HG03097 (cell line): ENCODE data around the gene RANBP17.
"Not testable (repeated sequence)": the region's sequence is repeated elsewhere in the genome, so short reads cannot be mapped to it uniquely, and the experiment has no call there.

ENCODE experiments used
- ATAC-seq: cut with Tn5 transposase; IDR thresholded peaks from one replicate; pipeline ENCODE4 v1.9.1; 2021; ENCODE audit not compliant: unreplicated experiment, low FRiP score

The RANBP17 gene

GRCh38 chr5:170937914-170938313, 76.1 kb downstream of the RANBP17 start:
- no peak for ATAC-seq

- no peak for ATAC-seq
Observed at GRCh38 chr5:170939178-170939577, 77.4 kb downstream of the RANBP17 start.

GRCh38 chr5:170941788-170942187, 80.0 kb downstream of the RANBP17 start:
- ATAC-seq, result no peak

- no peak for ATAC-seq
Observed at GRCh38 chr5:170945275-170945674, 83.5 kb downstream of the RANBP17 start.

- ATAC-seq, result no peak
Observed at GRCh38 chr5:170960567-170960966, 98.7 kb downstream of the RANBP17 start.

GRCh38 chr5:170963521-170963920, 101.7 kb downstream of the RANBP17 start:
- ATAC-seq, result no peak

GRCh38 chr5:170974461-170974860, 112.6 kb downstream of the RANBP17 start:
- no peak for ATAC-seq

- ATAC-seq, result not testable (repeated sequence)
Observed at GRCh38 chr5:170980261-170980660, 118.4 kb downstream of the RANBP17 start.

GRCh38 chr5:170985486-170985885, 123.7 kb downstream of the RANBP17 start:
- no peak for ATAC-seq

GRCh38 chr5:170986598-170986997, 124.8 kb downstream of the RANBP17 start:
- no peak for ATAC-seq

GRCh38 chr5:170993476-170993875, 131.7 kb downstream of the RANBP17 start:
- no peak for ATAC-seq

GRCh38 chr5:171010086-171010485, 148.3 kb downstream of the RANBP17 start:
- no peak for ATAC-seq

GRCh38 chr5:171010816-171011215, 149.0 kb downstream of the RANBP17 start:
- ATAC-seq, result no peak

- ATAC-seq, result no peak
Observed at GRCh38 chr5:171023508-171023907, 161.7 kb downstream of the RANBP17 start.

GRCh38 chr5:171024084-171024483, 162.3 kb downstream of the RANBP17 start:
- no peak for ATAC-seq

- ATAC-seq, result no peak
Observed at GRCh38 chr5:171029401-171029800, 167.6 kb downstream of the RANBP17 start.

- no peak for ATAC-seq
Observed at GRCh38 chr5:171031977-171032376, 170.2 kb downstream of the RANBP17 start.

GRCh38 chr5:171032435-171032973, 170.7 kb downstream of the RANBP17 start:
- ATAC-seq, result no peak

- ATAC-seq, result not testable (repeated sequence)
Observed at GRCh38 chr5:171041893-171042292, 180.1 kb downstream of the RANBP17 start.

GRCh38 chr5:171050916-171051315, 189.1 kb downstream of the RANBP17 start:
- no peak for ATAC-seq

- ATAC-seq, result no peak
Observed at GRCh38 chr5:171055875-171056454, 194.1 kb downstream of the RANBP17 start.

GRCh38 chr5:171067540-171068130, 205.8 kb downstream of the RANBP17 start:
- no peak for ATAC-seq
